OCI-LY3 (cell line): ENCODE data around the gene SYNDIG1.

Experiments
- H2AFZ ChIP-seq: fragments of 200-600, 300-600 bp; shearing (Covaris generic); 2 replicates; pipeline ENCODE4 v1.6.0; 2014; ENCODE audit warnings: antibody characterized with exemption, low read depth, low read length
- H3K27ac ChIP-seq: fragments of 200-600, 300-600 bp; sonication (generic); 2 replicates; pipeline ENCODE4 v1.5.1; 2014; ENCODE audit warnings: mild to moderate bottlenecking, low read length, moderate library complexity, mixed read lengths
- H3K27me3 ChIP-seq: fragments of 200-600, 300-600 bp; sonication (generic); 2 replicates; pipeline ENCODE4 v1.6.1; 2014; ENCODE audit warnings: low read depth, low read length, mixed read lengths
- H3K36me3 ChIP-seq: fragments of 200-600, 300-600 bp; sonication (generic); replicated peaks from 2 replicates; pipeline ENCODE3; 2014; ENCODE audit warnings: low read depth, low read length, mixed read lengths
- H3K4me1 ChIP-seq: fragments of 300-600, 200-600 bp; sonication (generic); 2 replicates; pipeline ENCODE4 v1.6.1; 2014; ENCODE audit warnings: low read length, mixed read lengths
- H3K4me2 ChIP-seq: fragments of 200-600, 300-600 bp; sonication (generic); 2 replicates; pipeline ENCODE4 v1.6.1; 2014; ENCODE audit warnings: low read length, mixed read lengths
- H3K4me3 ChIP-seq: fragments of 300-600, 200-600 bp; sonication (generic); 2 replicates; pipeline ENCODE4 v1.5.1; 2014; ENCODE audit warnings: antibody characterized with exemption, mild to moderate bottlenecking, low read length, moderate library complexity
- H3K79me2 ChIP-seq: fragments of 300-600, 200-600 bp; shearing (Covaris generic); 2 replicates; pipeline ENCODE4 v1.6.1; 2014; ENCODE audit warnings: mild to moderate bottlenecking, low read length, mixed read lengths
- H3K9ac ChIP-seq: fragments of 300-600, 200-600 bp; shearing (Covaris generic); 2 replicates; pipeline ENCODE4 v1.6.0; 2014; ENCODE audit warnings: mild to moderate bottlenecking, low read length, moderate library complexity
- H3K9me3 ChIP-seq: fragments of 200-600, 300-600 bp; shearing (Covaris generic); 2 replicates; pipeline ENCODE4 v1.6.1; 2014; ENCODE audit warnings: low read length, mixed read lengths; ENCODE audit not compliant: insufficient read depth
- H4K20me1 ChIP-seq: fragments of 200-600, 300-600 bp; sonication (generic); 2 replicates; pipeline ENCODE4 v1.6.1; 2016; ENCODE audit warnings: low read length, mixed read lengths; ENCODE audit not compliant: insufficient read depth
- CTCF ChIP-seq: fragments of 200-600, 300-600 bp; sonication (generic); IDR thresholded peaks from 2 replicates; pipeline ENCODE4 v1.5.1; 2014; ENCODE audit warnings: antibody characterized with exemption, low read length, low read depth
- EZH2phosphoT487 ChIP-seq: fragments of 200-600 bp; shearing (Covaris generic); IDR thresholded peaks from 2 replicates; pipeline ENCODE4 v1.6.1; 2018; ENCODE audit warnings: antibody characterized with exemption, mixed run types, low read depth

Gene SYNDIG1

GRCh38 chr20:24422091-24422760 lies 47.2 kb upstream of the SYNDIG1 start:
- Histone ChIP-seq H3K4me2 (peak overlapping the region; percentile 75; the same call in 1 of the 2 replicates), H4K20me1 (no peaks in the 10 kb centered on the region), H3K27ac (peak overlapping the region; percentile 96), H3K9me3 (0 out of 2 replicates have a peak, but pooled peaks cover 4% of the 10 kb centered on the region), H3K9ac (peak overlapping the region; percentile 69), H3K4me1 (peaks cover 54% of the 10 kb centered on the region), H2AFZ (no peak overlapping the region), H3K27me3 (no peaks in the 10 kb centered on the region), H3K79me2 (no peaks in the 10 kb centered on the region), H3K36me3 (peaks cover 10% of the 10 kb centered on the region), H3K4me3 (no peak overlapping the region)
- no peak for TF ChIP-seq CTCF
- no peak for TF ChIP-seq EZH2phosphoT487

GRCh38 chr20:24423390-24424313 lies 45.8 kb upstream of the SYNDIG1 start:
- H3K4me1 ChIP-seq = peaks cover 54% of the 10 kb centered on the region
- H3K9ac ChIP-seq = peak overlapping the region; percentile 69
- H3K79me2 ChIP-seq = no peaks in the 10 kb centered on the region
- H2AFZ ChIP-seq = no peak overlapping the region
- 0 out of 2 replicates have a peak, but pooled peaks cover 4% of the 10 kb centered on the region for H3K9me3 ChIP-seq
- H3K36me3 ChIP-seq = peaks cover 10% of the 10 kb centered on the region
- H3K27me3 ChIP-seq = no peaks in the 10 kb centered on the region
- TF ChIP-seq CTCF (no peak), EZH2phosphoT487 (no peak)
- no peaks in the 10 kb centered on the region for H4K20me1 ChIP-seq
- H3K4me2 ChIP-seq = peak overlapping the region; percentile 75
- H3K27ac ChIP-seq = peak overlapping the region; percentile 96
- peak overlapping the region; percentile 57 for H3K4me3 ChIP-seq

- Histone ChIP-seq H4K20me1 (no peaks in the 10 kb centered on the region), H3K9me3 (no peaks in the 10 kb centered on the region), H3K4me3 (peak overlapping the region; percentile 15; the same call in 1 of the 2 replicates), H3K27ac (peak overlapping the region; percentile 96), H3K4me2 (peak overlapping the region; percentile 47), H3K79me2 (no peaks in the 10 kb centered on the region), H3K27me3 (no peaks in the 10 kb centered on the region), H2AFZ (peak overlapping the region; percentile 22; the same call in 1 of the 2 replicates), H3K9ac (peak overlapping the region; percentile 51; the same call in 1 of the 2 replicates), H3K36me3 (peaks cover 4% of the 10 kb centered on the region), H3K4me1 (peaks cover 54% of the 10 kb centered on the region)
- no peak for TF ChIP-seq EZH2phosphoT487
Measured at GRCh38 chr20:24425523-24426135, 43.8 kb upstream of the SYNDIG1 start.

- no peaks in the 10 kb centered on the region for H3K27me3 ChIP-seq
- no peaks in the 10 kb centered on the region for H3K9me3 ChIP-seq
- H3K79me2 ChIP-seq = no peaks in the 10 kb centered on the region
- H3K4me2 ChIP-seq = no peak overlapping the region
- H2AFZ ChIP-seq = no peak overlapping the region
- no peaks in the 10 kb centered on the region for H4K20me1 ChIP-seq
- peaks cover 6% of the 10 kb centered on the region for H3K4me1 ChIP-seq
- peaks cover 1% of the 10 kb centered on the region for H3K36me3 ChIP-seq
- no peak overlapping the region for H3K9ac ChIP-seq
- TF ChIP-seq CTCF (no peak), EZH2phosphoT487 (no peak)
- H3K27ac ChIP-seq = no peak overlapping the region
- H3K4me3 ChIP-seq = no peak overlapping the region
Measured at GRCh38 chr20:24431279-24432045, 38.0 kb upstream of the SYNDIG1 start.
